A549 (cell line): Measurements from ENCODE around the gene MUC4.

Experiments
- CBX2 ChIP-seq: fragments of 200-600 bp; sonication (generic); IDR thresholded peaks from 2 replicates; pipeline ENCODE4 v1.6.1; 2016; ENCODE audit warnings: low read depth, mild to moderate bottlenecking, borderline replicate concordance
- ESRRA ChIP-seq: fragments of 150-350 bp; IDR thresholded peaks from 2 replicates; pipeline ENCODE4 v1.6.1; 2014; ENCODE audit warnings: mild to moderate bottlenecking, low read length, borderline replicate concordance
- MAFK ChIP-seq: fragments of 450-650 bp; IDR thresholded peaks from 2 replicates; pipeline ENCODE4 v1.6.1; 2014; ENCODE audit not compliant: partially characterized antibody
- POLR2A ChIP-seq: IDR thresholded peaks from 2 replicates; pipeline ENCODE4 v1.6.1; 2012; ENCODE audit warnings: mild to moderate bottlenecking, low read length
- RCOR1 ChIP-seq: fragments of 150-350 bp; IDR thresholded peaks from 2 replicates; pipeline ENCODE4 v1.6.1; 2014; ENCODE audit warnings: antibody characterized with exemption, low read length, low read depth
- RFX5 ChIP-seq: fragments of 450-650 bp; IDR thresholded peaks from 2 replicates; pipeline ENCODE4 v1.7.1; 2014; ENCODE audit warnings: antibody characterized with exemption, mild to moderate bottlenecking, moderate library complexity
- RNF2 ChIP-seq: fragments of 200-600 bp; sonication (generic); IDR thresholded peaks from 2 replicates; pipeline ENCODE4 v1.6.1; 2016; ENCODE audit warnings: low read depth, mild to moderate bottlenecking, antibody characterized with exemption, moderate library complexity, borderline replicate concordance
- ZC3H11A ChIP-seq: fragments of 450-650 bp; IDR thresholded peaks from 2 replicates; pipeline ENCODE4 v1.6.1; 2014; ENCODE audit warnings: antibody characterized with exemption, mild to moderate bottlenecking
- ZFP36 ChIP-seq: fragments of 450-650 bp; IDR thresholded peaks from 2 replicates; pipeline ENCODE4 v1.6.1; 2014; ENCODE audit warnings: borderline replicate concordance; ENCODE audit not compliant: partially characterized antibody
- ZNF302 ChIP-seq: fragments of 250-450 bp; sonication (Bioruptor Pico); IDR thresholded peaks from 2 replicates; pipeline ENCODE4 v1.9.0; 2021; ENCODE audit warnings: inconsistent platforms, mild to moderate bottlenecking, moderate library complexity
- TF ChIP-seq, protein P1 (sequence below): IDR thresholded peaks from 2 replicates; pipeline ENCODE4 v1.6.1; 2012
- TF ChIP-seq, protein P2 (sequence below): fragments of >200 bp; sonication (Bioruptor Twin); formaldehyde crosslinking; IDR thresholded peaks from 3 replicates; pipeline ENCODE4 v1.5.1; 2016
- TF ChIP-seq, protein P3 (sequence below): fragments of 150-350 bp; IDR thresholded peaks from 2 replicates; pipeline ENCODE4 v1.6.1; 2014; ENCODE audit warnings: low read depth, mild to moderate bottlenecking, low read length

DNA sequence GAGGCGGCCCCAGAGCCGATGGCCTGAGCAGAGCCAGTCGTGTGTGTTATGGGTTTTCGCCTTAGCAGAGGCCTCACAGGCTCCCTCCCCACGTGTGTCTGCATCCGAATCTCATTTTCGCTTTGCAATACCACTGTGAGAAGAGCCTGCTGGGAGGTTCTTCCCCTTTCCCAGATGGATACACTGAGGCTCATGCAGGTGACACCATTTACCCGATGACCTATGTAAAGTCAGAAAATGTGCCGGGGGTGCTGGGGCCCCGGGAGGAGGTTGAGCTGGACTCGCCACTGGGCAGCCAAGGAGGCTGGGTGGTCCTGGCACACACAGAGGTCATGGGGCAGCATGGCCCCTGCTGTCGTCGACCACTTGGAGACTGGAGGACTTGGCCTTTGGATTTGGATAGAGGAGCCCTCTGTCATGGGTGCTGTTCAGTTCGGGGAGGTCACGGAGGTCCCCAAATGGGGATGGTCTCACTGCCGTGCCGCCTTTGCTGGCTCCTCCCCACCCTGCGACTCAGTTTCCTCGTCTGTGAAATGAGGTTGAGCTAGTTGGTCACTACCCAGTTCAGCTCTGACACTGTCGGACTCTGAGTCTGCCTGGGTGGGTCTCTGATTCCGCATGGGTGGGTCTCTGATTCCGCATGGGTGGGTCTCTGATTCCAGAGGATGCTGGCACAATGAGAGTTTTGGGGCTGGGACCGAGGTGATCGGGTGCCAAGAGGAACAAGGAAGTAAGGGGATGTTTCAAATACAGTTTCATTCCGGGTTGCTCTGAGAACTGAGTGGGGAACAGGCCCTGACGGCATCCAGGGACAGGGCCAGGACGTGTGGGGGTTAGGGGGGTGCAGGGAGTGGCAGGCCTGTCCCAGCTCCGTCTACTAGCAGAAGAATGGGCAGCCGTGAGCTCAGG is 23.2 kb upstream of the MUC4 start:
- TF ChIP-seq, protein P1, sequence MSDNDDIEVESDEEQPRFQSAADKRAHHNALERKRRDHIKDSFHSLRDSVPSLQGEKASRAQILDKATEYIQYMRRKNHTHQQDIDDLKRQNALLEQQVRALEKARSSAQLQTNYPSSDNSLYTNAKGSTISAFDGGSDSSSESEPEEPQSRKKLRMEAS, result no peak
- TF ChIP-seq, protein P2, sequence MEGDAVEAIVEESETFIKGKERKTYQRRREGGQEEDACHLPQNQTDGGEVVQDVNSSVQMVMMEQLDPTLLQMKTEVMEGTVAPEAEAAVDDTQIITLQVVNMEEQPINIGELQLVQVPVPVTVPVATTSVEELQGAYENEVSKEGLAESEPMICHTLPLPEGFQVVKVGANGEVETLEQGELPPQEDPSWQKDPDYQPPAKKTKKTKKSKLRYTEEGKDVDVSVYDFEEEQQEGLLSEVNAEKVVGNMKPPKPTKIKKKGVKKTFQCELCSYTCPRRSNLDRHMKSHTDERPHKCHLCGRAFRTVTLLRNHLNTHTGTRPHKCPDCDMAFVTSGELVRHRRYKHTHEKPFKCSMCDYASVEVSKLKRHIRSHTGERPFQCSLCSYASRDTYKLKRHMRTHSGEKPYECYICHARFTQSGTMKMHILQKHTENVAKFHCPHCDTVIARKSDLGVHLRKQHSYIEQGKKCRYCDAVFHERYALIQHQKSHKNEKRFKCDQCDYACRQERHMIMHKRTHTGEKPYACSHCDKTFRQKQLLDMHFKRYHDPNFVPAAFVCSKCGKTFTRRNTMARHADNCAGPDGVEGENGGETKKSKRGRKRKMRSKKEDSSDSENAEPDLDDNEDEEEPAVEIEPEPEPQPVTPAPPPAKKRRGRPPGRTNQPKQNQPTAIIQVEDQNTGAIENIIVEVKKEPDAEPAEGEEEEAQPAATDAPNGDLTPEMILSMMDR, result no peak
- TF ChIP-seq, protein P3, sequence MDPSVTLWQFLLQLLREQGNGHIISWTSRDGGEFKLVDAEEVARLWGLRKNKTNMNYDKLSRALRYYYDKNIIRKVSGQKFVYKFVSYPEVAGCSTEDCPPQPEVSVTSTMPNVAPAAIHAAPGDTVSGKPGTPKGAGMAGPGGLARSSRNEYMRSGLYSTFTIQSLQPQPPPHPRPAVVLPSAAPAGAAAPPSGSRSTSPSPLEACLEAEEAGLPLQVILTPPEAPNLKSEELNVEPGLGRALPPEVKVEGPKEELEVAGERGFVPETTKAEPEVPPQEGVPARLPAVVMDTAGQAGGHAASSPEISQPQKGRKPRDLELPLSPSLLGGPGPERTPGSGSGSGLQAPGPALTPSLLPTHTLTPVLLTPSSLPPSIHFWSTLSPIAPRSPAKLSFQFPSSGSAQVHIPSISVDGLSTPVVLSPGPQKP, result no peak
- TF ChIP-seq CBX2 (no peak), POLR2A (no peak), ZC3H11A (no peak), RFX5 (no peak), ESRRA (no peak), RNF2 (no peak), ZFP36 (no peak), RCOR1 (no peak), ZNF302 (CRISPR knock-in tag) (no peak), MAFK (no peak)
